Measurements from ENCODE around the gene ADAM19.

- TF ChIP-seq CTCF (IDR thresholded peaks at IDR 0.05) = no peak
- TF ChIP-seq POLR2A (IDR thresholded peaks at IDR 0.05) = no peak
Observed at GRCh38 chr5:157487358-157487757, 88.2 kb downstream of the ADAM19 start.

Measured in body of pancreas (tissue), 4 donors.